Osteoblast (primary cell): ENCODE data around the gene L3MBTL2. TPM values are rescaled to one million over a fixed set of nuclear protein-coding genes. Genes with fewer than 3 reads are reported as not detected.

Source experiments
- DNase-seq: peaks from one replicate; pipeline ENCODE4 v3.0.0; 2011; ENCODE audit warnings: low spot score, mixed read lengths; ENCODE audit not compliant: insufficient read length; ENCODE audit errors: missing footprints
- H2AFZ ChIP-seq: 2 replicates; pipeline ENCODE4 v1.6.0; 2011; ENCODE audit warnings: mild to moderate bottlenecking, low read length
- H3K27ac ChIP-seq: 2 replicates; pipeline ENCODE4 v1.5.1; 2011; ENCODE audit warnings: mild to moderate bottlenecking, low read depth, low read length, moderate library complexity
- H3K27me3 ChIP-seq: 2 replicates; pipeline ENCODE4 v1.6.0; 2012; ENCODE audit warnings: mild to moderate bottlenecking, control low read depth, inconsistent platforms, low read length, moderate library complexity; ENCODE audit not compliant: insufficient read depth
- H3K36me3 ChIP-seq: 2 replicates; pipeline ENCODE4 v1.5.1; 2011; ENCODE audit warnings: mild to moderate bottlenecking, low read length, control low read depth, moderate library complexity; ENCODE audit not compliant: insufficient read depth
- H3K4me1 ChIP-seq: 2 replicates; pipeline ENCODE4 v1.5.1; 2011; ENCODE audit warnings: mild to moderate bottlenecking, low read length, control low read depth, moderate library complexity; ENCODE audit not compliant: insufficient read depth
- H3K4me2 ChIP-seq: 2 replicates; pipeline ENCODE4 v1.6.0; 2011; ENCODE audit warnings: mild to moderate bottlenecking, low read length; ENCODE audit not compliant: insufficient read depth
- H3K4me3 ChIP-seq: fragments of 200-600 bp; sonication (generic); 3 replicates; pipeline ENCODE4 v1.5.1; 2012; ENCODE audit warnings: mild to moderate bottlenecking, low read length, inconsistent platforms; ENCODE audit not compliant: insufficient read depth
- H3K79me2 ChIP-seq: 2 replicates; pipeline ENCODE4 v1.6.0; 2012; ENCODE audit warnings: mild to moderate bottlenecking, low read length, control low read depth, inconsistent platforms; ENCODE audit not compliant: insufficient read depth
- H3K9me3 ChIP-seq: 2 replicates; pipeline ENCODE4 v1.5.1; 2011; ENCODE audit warnings: low read depth, low read length, control low read depth
- H4K20me1 ChIP-seq: 2 replicates; pipeline ENCODE4 v1.6.0; 2012; ENCODE audit warnings: mild to moderate bottlenecking, low read length, control low read depth; ENCODE audit not compliant: insufficient read depth
- total RNA-seq: library from RNA; depleted of rRNA; stranded (reverse); fragments of >200 nt; gene quantifications from 2 replicates; pipeline ENCODE4 v1.2.3, GENCODE V29; 2012
- TF ChIP-seq, protein P1 (sequence below): IDR thresholded peaks from 2 replicates; pipeline ENCODE4 v1.5.1; 2011; ENCODE audit warnings: mild to moderate bottlenecking, low read depth, low read length, moderate library complexity; ENCODE audit errors: extremely low read depth

Gene L3MBTL2
- total RNA-seq, 1 donor, result 22.8 TPM

DNA sequence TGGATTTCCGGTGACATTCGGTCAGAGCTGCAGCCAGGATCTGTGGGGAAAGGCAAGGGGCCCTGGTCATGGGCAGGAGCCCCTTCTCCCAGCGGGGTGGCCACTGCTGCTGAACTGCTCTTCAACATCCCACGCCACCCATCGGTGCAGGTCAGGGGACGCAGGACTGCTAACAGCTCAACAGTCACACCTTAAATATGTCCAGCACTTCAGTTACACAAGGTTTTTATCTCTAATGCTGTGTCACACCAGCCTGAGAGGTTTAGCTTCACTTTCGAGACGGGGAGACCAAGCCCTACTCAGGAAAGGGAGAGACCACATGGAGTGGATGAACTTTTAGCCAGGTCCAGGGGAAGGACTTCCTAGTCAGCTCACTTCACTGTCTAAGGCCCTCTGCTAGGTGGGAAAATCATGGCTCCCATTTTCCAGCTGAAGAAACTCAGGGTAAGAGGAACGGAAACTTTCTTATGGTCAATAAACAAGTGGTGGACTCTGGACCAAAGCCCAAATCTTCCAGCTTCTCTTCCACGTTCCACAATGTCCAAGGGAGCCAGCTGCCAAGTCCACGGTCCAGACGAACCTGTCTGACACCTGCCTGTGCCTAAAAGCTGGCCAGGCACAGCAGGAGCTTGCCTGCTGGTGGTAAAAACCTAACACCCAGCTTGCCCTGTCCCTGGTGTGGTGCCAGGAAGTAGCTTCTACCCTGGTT lies 56.6 kb downstream of the L3MBTL2 start:
- Histone ChIP-seq H3K79me2 (peaks cover 23% of the 10 kb centered on the region), H3K9me3 (no peaks in the 10 kb centered on the region), H4K20me1 (peaks cover 5% of the 10 kb centered on the region), H3K4me3 (no peak overlapping the region), H2AFZ (no peak overlapping the region), H3K27ac (no peak overlapping the region), H3K27me3 (no peaks in the 10 kb centered on the region), H3K36me3 (peaks cover 88% of the 10 kb centered on the region), H3K4me1 (no peaks in the 10 kb centered on the region), H3K4me2 (no peak overlapping the region)
- peak; percentile 58 for DNase-seq
- TF ChIP-seq, protein P1, sequence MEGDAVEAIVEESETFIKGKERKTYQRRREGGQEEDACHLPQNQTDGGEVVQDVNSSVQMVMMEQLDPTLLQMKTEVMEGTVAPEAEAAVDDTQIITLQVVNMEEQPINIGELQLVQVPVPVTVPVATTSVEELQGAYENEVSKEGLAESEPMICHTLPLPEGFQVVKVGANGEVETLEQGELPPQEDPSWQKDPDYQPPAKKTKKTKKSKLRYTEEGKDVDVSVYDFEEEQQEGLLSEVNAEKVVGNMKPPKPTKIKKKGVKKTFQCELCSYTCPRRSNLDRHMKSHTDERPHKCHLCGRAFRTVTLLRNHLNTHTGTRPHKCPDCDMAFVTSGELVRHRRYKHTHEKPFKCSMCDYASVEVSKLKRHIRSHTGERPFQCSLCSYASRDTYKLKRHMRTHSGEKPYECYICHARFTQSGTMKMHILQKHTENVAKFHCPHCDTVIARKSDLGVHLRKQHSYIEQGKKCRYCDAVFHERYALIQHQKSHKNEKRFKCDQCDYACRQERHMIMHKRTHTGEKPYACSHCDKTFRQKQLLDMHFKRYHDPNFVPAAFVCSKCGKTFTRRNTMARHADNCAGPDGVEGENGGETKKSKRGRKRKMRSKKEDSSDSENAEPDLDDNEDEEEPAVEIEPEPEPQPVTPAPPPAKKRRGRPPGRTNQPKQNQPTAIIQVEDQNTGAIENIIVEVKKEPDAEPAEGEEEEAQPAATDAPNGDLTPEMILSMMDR, result no peak

DNA sequence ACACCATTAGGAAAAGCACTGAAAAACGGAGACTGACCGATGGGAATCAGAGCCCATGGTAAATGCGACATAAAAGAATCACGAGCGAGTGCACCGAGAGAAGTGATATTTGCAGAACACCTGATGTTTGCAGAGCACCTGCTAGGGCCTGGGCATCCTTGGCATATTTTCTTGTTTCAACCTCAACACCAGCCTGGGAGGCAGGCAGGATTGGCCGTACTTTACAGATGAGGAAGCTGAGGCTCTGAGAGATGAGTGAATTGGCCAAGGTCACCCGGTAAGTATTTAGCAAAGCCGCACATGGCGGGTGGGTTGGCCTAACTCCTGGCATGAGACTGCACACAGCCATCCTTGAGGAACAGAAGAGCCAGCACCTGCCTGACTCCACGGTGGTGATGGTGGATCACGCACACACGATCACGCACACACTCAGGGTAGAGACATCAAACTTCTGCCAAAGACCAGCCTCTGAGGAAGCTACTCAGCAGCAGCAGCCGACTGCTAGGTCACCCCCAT lies 57.2 kb downstream of the L3MBTL2 start:
- DNase-seq, result peak; percentile 43
- Histone ChIP-seq H3K4me2 (no peak overlapping the region), H3K27ac (no peak overlapping the region), H2AFZ (no peak overlapping the region), H3K9me3 (no peaks in the 10 kb centered on the region), H3K4me3 (no peak overlapping the region), H3K36me3 (peaks cover 86% of the 10 kb centered on the region), H3K27me3 (no peaks in the 10 kb centered on the region), H4K20me1 (peaks cover 7% of the 10 kb centered on the region), H3K79me2 (peaks cover 18% of the 10 kb centered on the region), H3K4me1 (no peaks in the 10 kb centered on the region)
- TF ChIP-seq, protein P1, result no peak

DNA sequence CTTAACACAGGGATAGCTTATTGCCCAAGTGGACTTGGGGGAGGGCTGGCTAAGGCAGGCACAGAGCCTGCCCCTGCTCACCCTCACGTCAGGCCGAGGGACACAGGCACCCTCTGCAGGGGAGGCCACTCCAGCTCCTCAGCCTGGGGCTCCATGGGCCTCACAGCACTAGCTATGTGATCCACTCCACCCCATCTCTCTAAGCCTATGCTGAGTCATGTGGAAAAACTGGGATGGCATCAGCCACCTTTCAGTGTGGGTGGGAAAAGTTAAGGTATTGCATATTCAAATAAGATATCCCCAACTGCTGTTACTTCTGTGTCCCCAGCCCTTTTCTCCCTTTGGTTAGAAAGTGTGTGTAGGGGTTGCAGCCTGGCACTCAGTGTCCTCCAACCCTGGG lies 58.6 kb downstream of the L3MBTL2 start:
- H3K4me1 ChIP-seq, result no peaks in the 10 kb centered on the region
- H3K27me3 ChIP-seq, result no peaks in the 10 kb centered on the region
- no peak overlapping the region for H2AFZ ChIP-seq
- H3K27ac ChIP-seq, result no peak overlapping the region
- TF ChIP-seq, protein P1, result no peak
- no peaks in the 10 kb centered on the region for H3K9me3 ChIP-seq
- DNase-seq, result peak; percentile 84
- H3K4me2 ChIP-seq, result no peak overlapping the region
- peaks cover 87% of the 10 kb centered on the region for H3K36me3 ChIP-seq
- no peak overlapping the region for H3K4me3 ChIP-seq
- H3K79me2 ChIP-seq, result peaks cover 18% of the 10 kb centered on the region
- peaks cover 11% of the 10 kb centered on the region for H4K20me1 ChIP-seq

DNA sequence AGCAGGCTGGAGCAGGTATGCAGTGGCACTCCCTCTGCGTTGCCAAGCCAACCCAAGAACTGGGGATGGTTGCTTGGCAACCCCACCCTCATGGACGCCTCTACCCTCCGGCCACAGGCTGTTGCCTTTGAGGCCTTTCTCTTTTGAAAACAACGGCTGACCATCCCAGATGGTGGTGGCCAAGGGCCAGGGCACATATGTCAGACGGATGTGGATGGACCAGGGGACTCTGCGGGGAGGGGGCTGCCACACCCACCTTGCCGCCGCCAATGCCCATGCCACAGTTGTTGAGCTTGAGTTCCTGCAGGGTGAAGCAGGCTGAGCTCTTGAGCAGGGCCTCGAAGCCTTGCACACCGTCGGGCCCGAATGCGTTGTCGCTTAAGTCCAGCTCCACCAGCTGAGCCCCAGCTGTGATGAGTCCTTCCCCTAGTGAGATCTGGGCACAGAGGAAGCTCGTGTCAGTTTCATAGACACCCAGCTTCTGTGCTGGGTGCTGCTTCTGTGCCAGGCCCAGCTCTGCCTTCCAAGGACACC lies 59.4 kb downstream of the L3MBTL2 start:
- peaks cover 87% of the 10 kb centered on the region for H3K36me3 ChIP-seq
- TF ChIP-seq, protein P1, result no peak
- H2AFZ ChIP-seq, result no peak overlapping the region

More for the DNA sequence above, 59.4 kb downstream of the L3MBTL2 start:
- Histone ChIP-seq H3K9me3 (no peaks in the 10 kb centered on the region), H3K4me3 (no peak overlapping the region), H3K4me1 (no peaks in the 10 kb centered on the region), H4K20me1 (peaks cover 11% of the 10 kb centered on the region), H3K4me2 (no peak overlapping the region), H3K27ac (no peak overlapping the region), H3K79me2 (peaks cover 18% of the 10 kb centered on the region), H3K27me3 (no peaks in the 10 kb centered on the region)
- DNase-seq, result peak; percentile 76
